Measurements from ENCODE around the gene TMEM243.
"Not testable (repeated sequence)": the region's sequence is repeated elsewhere in the genome, so short reads cannot be mapped to it uniquely, and the experiment has no call there.

Gene TMEM243, protein sequence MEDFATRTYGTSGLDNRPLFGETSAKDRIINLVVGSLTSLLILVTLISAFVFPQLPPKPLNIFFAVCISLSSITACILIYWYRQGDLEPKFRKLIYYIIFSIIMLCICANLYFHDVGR

DNA sequence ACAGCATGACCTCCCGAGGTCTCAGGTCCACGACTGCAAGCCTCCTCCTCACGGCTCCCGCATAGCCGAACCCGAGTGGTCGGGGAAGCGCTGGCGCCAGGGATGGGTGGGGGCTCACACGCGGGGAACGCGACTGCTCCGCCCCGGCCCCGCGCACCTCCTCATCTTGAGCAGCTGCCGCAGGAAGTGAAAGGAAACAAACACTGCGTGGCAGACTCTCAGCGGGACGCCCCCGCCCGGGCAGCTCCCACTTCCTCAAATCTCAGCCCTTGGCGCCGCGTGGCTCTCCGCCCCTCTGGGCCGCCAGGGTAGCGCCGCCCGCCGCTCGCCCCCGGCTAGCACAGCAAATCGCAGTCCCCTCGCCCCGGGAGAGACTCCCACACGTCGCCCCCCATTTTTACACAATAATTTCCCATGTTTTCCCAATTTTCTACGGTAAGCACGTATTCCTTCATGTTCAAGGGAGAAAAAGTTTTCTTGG lies at the start of gene TMEM243:
TSS of gene TMEM243 (minus strand) at position 188 of the 481 bp plus-strand sequence. CDS start 229 bp downstream, outside the sequence.
- DNase-seq (ENCODE audit: low read depth): peak; percentile 63
- TF ChIP-seq, protein P1, sequence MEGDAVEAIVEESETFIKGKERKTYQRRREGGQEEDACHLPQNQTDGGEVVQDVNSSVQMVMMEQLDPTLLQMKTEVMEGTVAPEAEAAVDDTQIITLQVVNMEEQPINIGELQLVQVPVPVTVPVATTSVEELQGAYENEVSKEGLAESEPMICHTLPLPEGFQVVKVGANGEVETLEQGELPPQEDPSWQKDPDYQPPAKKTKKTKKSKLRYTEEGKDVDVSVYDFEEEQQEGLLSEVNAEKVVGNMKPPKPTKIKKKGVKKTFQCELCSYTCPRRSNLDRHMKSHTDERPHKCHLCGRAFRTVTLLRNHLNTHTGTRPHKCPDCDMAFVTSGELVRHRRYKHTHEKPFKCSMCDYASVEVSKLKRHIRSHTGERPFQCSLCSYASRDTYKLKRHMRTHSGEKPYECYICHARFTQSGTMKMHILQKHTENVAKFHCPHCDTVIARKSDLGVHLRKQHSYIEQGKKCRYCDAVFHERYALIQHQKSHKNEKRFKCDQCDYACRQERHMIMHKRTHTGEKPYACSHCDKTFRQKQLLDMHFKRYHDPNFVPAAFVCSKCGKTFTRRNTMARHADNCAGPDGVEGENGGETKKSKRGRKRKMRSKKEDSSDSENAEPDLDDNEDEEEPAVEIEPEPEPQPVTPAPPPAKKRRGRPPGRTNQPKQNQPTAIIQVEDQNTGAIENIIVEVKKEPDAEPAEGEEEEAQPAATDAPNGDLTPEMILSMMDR (conservative IDR thresholded peaks at IDR 0.05; ENCODE audit: control insufficient read depth, insufficient read depth, low read depth, low read length): no peak
- H3K4me3 ChIP-seq (ENCODE audit: control insufficient read depth, low read depth, low read length): peak within 1 kb of the TSS; percentile 90

DNA sequence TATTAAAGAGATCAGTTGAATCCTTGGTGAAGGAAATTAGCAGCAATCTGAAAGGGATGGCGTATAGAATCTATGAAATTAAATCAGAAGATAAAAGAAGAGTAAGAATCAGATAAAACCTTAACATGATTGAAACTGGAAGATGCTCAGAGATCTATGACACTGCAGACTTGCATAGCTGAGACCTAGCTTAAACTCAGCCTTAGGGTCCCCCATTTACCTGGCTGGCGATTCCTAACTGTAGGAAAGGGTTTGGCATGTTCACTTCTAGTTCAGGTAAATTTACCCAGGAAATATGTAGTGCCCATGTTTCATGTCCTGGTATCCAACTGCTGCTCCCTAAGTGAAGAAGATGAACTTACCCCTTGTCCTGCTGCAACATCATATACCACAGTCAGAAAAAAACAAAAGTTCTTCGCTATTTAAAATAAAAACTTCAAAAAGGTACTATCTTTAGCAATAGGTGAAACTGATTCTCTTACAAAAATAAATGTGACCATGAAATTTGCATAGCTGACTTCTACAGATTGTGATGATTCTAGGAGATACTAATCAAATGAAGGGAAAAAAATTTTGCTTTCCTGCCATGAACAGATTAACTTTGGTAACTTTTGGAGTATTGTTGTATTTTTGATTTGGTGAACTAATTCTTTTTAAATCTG lies 47.8 kb upstream of the TMEM243 start:
- no peak for DNase-seq (ENCODE audit: low read depth)
- TF ChIP-seq, protein P1 (conservative IDR thresholded peaks at IDR 0.05; ENCODE audit: control insufficient read depth, insufficient read depth, low read depth, low read length): no peak
- no peak overlapping the region for H3K4me3 ChIP-seq (ENCODE audit: control insufficient read depth, low read depth, low read length)

DNA sequence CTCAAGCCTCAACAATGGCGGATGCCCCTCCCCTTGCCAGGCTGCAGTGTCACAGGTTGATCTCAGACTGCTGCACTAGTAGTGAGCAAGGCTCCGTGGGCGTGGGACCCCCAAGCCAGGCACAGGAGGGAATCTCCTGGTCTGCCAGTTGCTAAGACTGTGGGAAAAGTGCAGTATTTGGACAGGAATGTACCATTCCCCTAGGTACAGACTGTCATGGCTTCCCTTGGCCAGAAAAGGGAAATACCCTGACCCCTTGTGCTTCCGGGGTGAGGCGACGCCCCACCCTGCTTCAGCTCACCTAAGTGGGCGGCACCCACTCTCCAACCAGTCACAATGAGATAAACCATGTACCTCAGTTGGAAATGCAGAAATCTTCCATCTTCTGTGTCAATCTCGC lies 44.0 kb upstream of the TMEM243 start:
- TF ChIP-seq, protein P1 (conservative IDR thresholded peaks at IDR 0.05; ENCODE audit: control insufficient read depth, insufficient read depth, low read depth, low read length): no peak
- no peak for DNase-seq (ENCODE audit: low read depth)
- no peak overlapping the region for H3K4me3 ChIP-seq (ENCODE audit: control insufficient read depth, low read depth, low read length)

DNA sequence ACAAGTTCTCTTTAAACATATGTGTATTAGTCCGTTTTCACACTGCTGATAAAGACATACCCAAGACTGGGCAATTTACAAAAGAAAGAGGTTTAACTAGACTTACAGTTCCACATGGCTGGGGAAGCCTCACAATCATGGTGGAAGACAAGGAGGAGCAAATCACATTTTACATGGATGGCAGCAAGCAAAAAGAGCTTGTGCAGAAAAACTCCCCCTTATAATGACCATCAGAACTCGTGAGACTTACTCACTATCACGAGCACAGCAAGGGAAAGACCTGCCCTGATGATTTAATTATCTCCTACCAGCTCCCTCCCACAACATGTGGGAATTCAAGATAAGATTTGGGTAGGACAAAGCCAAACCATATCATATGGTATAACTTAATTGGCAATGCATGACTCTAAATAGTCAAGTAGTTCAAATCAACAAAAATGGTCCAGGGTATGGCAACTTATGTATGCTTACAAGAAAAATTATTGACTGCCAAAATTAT lies 34.1 kb upstream of the TMEM243 start:
- H3K4me3 ChIP-seq (ENCODE audit: control insufficient read depth, low read depth, low read length): no peak overlapping the region
- TF ChIP-seq, protein P1 (conservative IDR thresholded peaks at IDR 0.05; ENCODE audit: control insufficient read depth, insufficient read depth, low read depth, low read length): no peak
- DNase-seq (ENCODE audit: low read depth): no peak

DNA sequence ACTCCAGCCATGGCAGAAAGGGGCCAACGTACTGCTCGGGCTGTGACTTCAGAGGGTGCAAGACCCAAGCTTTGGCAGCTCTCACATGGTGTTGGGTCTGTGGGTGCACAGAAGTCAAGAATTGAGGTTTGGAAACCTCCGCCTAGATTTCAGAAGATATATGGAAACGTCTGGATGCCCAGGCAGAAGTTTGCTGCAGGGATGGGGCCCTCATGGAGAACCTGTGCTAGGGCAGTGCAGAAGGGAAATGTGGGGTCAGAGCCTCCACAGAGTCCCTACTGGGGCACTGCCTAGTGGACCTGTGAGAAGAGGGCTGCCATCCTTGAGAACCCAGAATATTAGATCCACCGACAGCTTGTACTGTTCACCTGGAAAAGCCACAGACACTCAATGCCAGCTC lies 26.1 kb upstream of the TMEM243 start:
- H3K4me3 ChIP-seq (ENCODE audit: control insufficient read depth, low read depth, low read length); DNase-seq (ENCODE audit: low read depth): not testable (repeated sequence)

DNA sequence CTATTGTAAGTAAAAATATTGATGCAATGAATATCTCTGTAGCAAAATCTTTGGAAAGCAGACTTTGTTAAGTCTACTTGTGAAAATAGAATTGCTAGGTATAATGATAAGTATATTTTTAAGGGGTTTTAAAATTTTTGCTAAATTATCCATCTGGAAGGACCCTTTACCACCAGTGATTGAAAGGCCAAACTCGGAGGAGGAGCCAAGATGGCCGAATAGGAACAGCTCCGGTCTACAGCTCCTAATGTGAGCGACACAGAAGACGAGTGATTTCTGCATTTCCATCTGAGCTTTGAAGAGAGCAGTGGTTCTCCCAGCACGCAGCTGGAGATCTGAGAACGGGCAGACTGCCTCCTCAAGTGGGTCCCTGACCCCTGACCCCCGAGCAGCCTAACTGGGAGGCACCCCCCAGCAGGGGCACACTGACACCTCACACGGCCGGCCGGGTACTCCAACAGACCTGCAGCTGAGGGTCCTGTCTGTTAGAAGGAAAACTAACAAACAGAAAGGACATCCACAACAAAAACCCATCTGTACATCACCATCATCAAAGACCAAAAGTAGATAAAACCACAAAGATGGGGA lies 19.0 kb upstream of the TMEM243 start:
- not testable (repeated sequence) for H3K4me3 ChIP-seq (ENCODE audit: control insufficient read depth, low read depth, low read length); DNase-seq (ENCODE audit: low read depth)

DNA sequence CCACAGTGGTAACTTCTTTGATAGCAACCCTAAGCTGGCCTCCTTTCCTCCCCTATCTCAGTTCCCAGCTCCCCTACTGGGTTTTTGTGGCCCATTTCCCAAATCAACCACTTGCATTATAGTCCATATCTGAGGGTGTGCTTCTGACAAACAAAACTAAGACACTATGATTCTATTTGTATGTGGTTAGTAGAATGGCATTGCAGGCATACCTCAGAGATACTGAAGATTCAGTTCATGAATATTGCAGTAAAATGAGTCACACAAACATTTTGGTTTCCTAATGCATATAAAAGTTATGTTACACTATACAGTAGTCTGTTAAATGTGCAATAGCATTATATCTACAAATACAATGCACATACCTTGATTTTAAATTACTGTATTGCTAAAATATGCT lies 15.4 kb upstream of the TMEM243 start:
- H3K4me3 ChIP-seq (ENCODE audit: control insufficient read depth, low read depth, low read length): no peak overlapping the region
- DNase-seq (ENCODE audit: low read depth): peak; percentile 26
- TF ChIP-seq, protein P1 (conservative IDR thresholded peaks at IDR 0.05; ENCODE audit: control insufficient read depth, insufficient read depth, low read depth, low read length): no peak

All from fibroblast of mammary gland (primary cell).